GM19035 (cell line): ENCODE results near the gene VWA8.
"Not testable (repeated sequence)": the region's sequence is repeated elsewhere in the genome, so short reads cannot be mapped to it uniquely, and the experiment has no call there.

ENCODE experiments used
- ATAC-seq: cut with Tn5 transposase; IDR thresholded peaks from one replicate; pipeline ENCODE4 v1.9.1; 2021; ENCODE audit not compliant: unreplicated experiment

The VWA8 gene

GRCh38 chr13:41751734-41752445 lies 209.0 kb downstream of the VWA8 start:
- no peak for ATAC-seq

- ATAC-seq, result no peak
Observed at GRCh38 chr13:41751277-41751676, 209.6 kb downstream of the VWA8 start.

- no peak for ATAC-seq
Observed at GRCh38 chr13:41746259-41746658, 214.7 kb downstream of the VWA8 start.

- not testable (repeated sequence) for ATAC-seq
Observed at GRCh38 chr13:41745496-41745895, 215.4 kb downstream of the VWA8 start.

- ATAC-seq, result no peak
Observed at GRCh38 chr13:41742917-41743552, 217.9 kb downstream of the VWA8 start.

GRCh38 chr13:41740479-41740878 lies 220.4 kb downstream of the VWA8 start:
- ATAC-seq, result no peak

GRCh38 chr13:41722684-41723535 lies 238.0 kb downstream of the VWA8 start:
- no peak for ATAC-seq

- no peak for ATAC-seq
Observed at GRCh38 chr13:41720839-41721561, 239.9 kb downstream of the VWA8 start.

GRCh38 chr13:41716236-41716635 lies 244.7 kb downstream of the VWA8 start:
- ATAC-seq, result no peak

- ATAC-seq, result no peak
Observed at GRCh38 chr13:41713405-41713804, 247.5 kb downstream of the VWA8 start.

GRCh38 chr13:41710771-41711170 lies 250.1 kb downstream of the VWA8 start:
- ATAC-seq, result no peak

- ATAC-seq, result no peak
Observed at GRCh38 chr13:41709511-41709910, 251.4 kb downstream of the VWA8 start.

GRCh38 chr13:41708713-41709112 lies 252.2 kb downstream of the VWA8 start:
- no peak for ATAC-seq

GRCh38 chr13:41707194-41707821 lies 253.6 kb downstream of the VWA8 start:
- ATAC-seq, result no peak

GRCh38 chr13:41706152-41706551 lies 254.8 kb downstream of the VWA8 start:
- ATAC-seq, result no peak

GRCh38 chr13:41702540-41702939 lies 258.4 kb downstream of the VWA8 start:
- ATAC-seq, result no peak

- no peak for ATAC-seq
Observed at GRCh38 chr13:41701676-41702075, 259.2 kb downstream of the VWA8 start.

- no peak for ATAC-seq
Observed at GRCh38 chr13:41700790-41701310, 260.1 kb downstream of the VWA8 start.

GRCh38 chr13:41699759-41700158 lies 261.1 kb downstream of the VWA8 start:
- ATAC-seq, result no peak

GRCh38 chr13:41697578-41697977 lies 263.3 kb downstream of the VWA8 start:
- no peak for ATAC-seq
